HepG2 (cell line): ENCODE results near the gene TBC1D22A. TPM values are rescaled to one million over a fixed set of nuclear protein-coding genes. Genes with fewer than 3 reads are reported as not detected.
A peak's percentile ranks its signal among the peaks of the same experiment; 100 is the strongest.

Source experiments
- KLF16 ChIP-seq, 2 experiments: sonication (generic) in 1 of 2; formaldehyde crosslinking in 1 of 2; IDR thresholded peaks; 2 replicates each; pipeline versions ENCODE4 v1.6.1 to v1.8.0; 2016 to 2023; ENCODE audit warnings: missing genetic modification reagents in 2 of 2, missing compliant biosample characterization in 1 of 2
- NRL ChIP-seq: sonication (generic); formaldehyde crosslinking; IDR thresholded peaks from 2 replicates; pipeline ENCODE4 v1.5.0; 2020; ENCODE audit warnings: missing genetic modification reagents, mild to moderate bottlenecking, moderate library complexity, borderline replicate concordance
- RARA ChIP-seq: IDR thresholded peaks from 2 replicates; pipeline ENCODE4 v1.6.1; 2016; ENCODE audit warnings: missing genetic modification reagents, missing compliant biosample characterization
- SMAD1 ChIP-seq: sonication (generic); formaldehyde crosslinking; IDR thresholded peaks from 2 replicates; pipeline ENCODE4 v1.4.0; 2020; ENCODE audit warnings: missing genetic modification reagents, low read depth, mild to moderate bottlenecking, borderline replicate concordance
- SUZ12 ChIP-seq: fragments of 150-350 bp; IDR thresholded peaks from 2 replicates; pipeline ENCODE4 v1.6.1; 2014; ENCODE audit warnings: low read depth, low read length
- ZBED4 ChIP-seq: sonication (generic); formaldehyde crosslinking; IDR thresholded peaks from 2 replicates; pipeline ENCODE4 v1.4.0; 2020; ENCODE audit warnings: missing genetic modification reagents, borderline replicate concordance
- ZBTB14 ChIP-seq: sonication (generic); formaldehyde crosslinking; IDR thresholded peaks from 2 replicates; pipeline ENCODE4 v1.4.0; 2020; ENCODE audit warnings: missing genetic modification reagents
- ZNF234 ChIP-seq: sonication (generic); formaldehyde crosslinking; conservative IDR thresholded peaks from 2 replicates; pipeline ENCODE4 v1.5.1; 2020; ENCODE audit warnings: mild to moderate bottlenecking, missing genetic modification reagents
- ZSCAN9 ChIP-seq: IDR thresholded peaks from 2 replicates; pipeline ENCODE4 v1.6.1; 2016; ENCODE audit warnings: borderline replicate concordance
- polyA plus RNA-seq, 8 experiments: library from polyadenylated mRNA; depleted of rRNA in 3 of 8; stranded (reverse) in 7 of 8; unstranded in 1 of 8; fragments of >200 nt; fragmentation: Illumina TruSeq in 4 of 8; extraction: Trizol in 4 of 8; gene quantifications; 2 replicates each; pipeline versions ENCODE4 v1.2.1 to v1.2.3, GENCODE V29; 2011 to 2016; ENCODE audit warnings: low read depth in 4 of 8, missing spikeins in 1 of 8, mixed read lengths in 1 of 8; ENCODE audit not compliant: insufficient read depth in 1 of 8
- total RNA-seq, 5 experiments: library from RNA; depleted of rRNA; stranded (reverse); fragments of >200 nt; fragmentation: Illumina TruSeq; extraction: Trizol; gene quantifications; 2 replicates each; pipeline ENCODE4 v1.2.3, GENCODE V29; 2016; ENCODE audit warnings: low read depth in 1 of 5
- TF ChIP-seq, protein P1 (sequence below): sonication (generic); formaldehyde crosslinking; IDR thresholded peaks from 2 replicates; pipeline ENCODE4 v1.4.0; 2020; ENCODE audit warnings: missing genetic modification reagents, borderline replicate concordance
- TF ChIP-seq, protein P2 (sequence below): sonication (generic); formaldehyde crosslinking; IDR thresholded peaks from 2 replicates; pipeline ENCODE4 v1.5.1; 2020; ENCODE audit warnings: mild to moderate bottlenecking, missing genetic modification reagents, moderate library complexity

Gene TBC1D22A
- total and polyA plus RNA-seq, 2 of the 13 experiments (the other 11 are each of a cell fraction or from before 2014, with no cell fraction given), result 17.3 to 18.0 TPM

DNA sequence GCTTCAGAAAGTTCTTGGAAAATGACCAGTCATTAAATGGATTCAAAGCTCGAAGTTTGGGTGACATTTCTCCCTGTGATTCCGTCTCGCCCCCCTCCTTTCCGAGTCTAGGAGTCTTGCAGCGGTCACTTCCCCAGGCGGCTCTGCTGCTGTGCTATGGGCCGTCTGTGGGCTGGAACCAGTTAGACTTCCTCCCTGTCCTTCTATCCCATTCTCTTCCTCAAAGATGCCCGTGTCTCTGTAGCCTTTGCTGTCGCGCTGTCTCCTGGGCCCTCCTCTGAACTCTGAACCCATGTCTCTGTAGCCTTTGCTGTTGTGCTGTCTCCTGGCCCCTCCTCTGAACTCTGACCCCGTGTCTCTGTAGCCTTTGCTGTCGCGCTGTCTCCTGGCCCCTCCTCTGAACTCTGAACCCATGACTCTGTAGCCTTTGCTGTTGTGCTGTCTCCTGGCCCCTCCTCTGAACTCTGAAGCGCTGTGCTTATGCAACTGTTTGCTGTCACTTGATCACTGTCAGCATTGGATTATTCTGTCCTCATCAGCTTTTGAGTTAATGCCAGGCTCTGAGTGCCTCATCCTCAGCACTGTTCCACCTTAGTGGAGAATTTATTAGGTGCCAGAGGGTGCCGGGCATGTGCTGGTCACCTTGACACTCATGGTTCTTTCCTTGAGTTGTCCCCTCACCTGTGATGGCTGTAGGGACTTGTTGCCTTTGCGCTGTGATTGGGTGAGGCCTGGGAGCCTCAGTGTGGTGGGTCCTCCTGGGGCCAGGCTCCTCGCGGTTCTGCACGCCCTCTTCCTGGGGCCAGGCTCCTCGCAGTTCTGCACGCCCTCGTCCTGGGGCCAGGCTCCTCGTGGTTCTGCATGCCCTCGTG lies 173.3 kb downstream of the TBC1D22A start (continued):
- TF ChIP-seq, protein P1, sequence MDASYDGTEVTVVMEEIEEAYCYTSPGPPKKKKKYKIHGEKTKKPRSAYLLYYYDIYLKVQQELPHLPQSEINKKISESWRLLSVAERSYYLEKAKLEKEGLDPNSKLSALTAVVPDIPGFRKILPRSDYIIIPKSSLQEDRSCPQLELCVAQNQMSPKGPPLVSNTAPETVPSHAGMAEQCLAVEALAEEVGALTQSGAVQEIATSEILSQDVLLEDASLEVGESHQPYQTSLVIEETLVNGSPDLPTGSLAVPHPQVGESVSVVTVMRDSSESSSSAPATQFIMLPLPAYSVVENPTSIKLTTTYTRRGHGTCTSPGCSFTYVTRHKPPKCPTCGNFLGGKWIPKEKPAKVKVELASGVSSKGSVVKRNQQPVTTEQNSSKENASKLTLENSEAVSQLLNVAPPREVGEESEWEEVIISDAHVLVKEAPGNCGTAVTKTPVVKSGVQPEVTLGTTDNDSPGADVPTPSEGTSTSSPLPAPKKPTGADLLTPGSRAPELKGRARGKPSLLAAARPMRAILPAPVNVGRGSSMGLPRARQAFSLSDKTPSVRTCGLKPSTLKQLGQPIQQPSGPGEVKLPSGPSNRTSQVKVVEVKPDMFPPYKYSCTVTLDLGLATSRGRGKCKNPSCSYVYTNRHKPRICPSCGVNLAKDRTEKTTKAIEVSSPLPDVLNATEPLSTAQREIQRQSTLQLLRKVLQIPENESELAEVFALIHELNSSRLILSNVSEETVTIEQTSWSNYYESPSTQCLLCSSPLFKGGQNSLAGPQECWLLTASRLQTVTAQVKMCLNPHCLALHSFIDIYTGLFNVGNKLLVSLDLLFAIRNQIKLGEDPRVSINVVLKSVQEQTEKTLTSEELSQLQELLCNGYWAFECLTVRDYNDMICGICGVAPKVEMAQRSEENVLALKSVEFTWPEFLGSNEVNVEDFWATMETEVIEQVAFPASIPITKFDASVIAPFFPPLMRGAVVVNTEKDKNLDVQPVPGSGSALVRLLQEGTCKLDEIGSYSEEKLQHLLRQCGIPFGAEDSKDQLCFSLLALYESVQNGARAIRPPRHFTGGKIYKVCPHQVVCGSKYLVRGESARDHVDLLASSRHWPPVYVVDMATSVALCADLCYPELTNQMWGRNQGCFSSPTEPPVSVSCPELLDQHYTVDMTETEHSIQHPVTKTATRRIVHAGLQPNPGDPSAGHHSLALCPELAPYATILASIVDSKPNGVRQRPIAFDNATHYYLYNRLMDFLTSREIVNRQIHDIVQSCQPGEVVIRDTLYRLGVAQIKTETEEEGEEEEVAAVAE, result 0 out of 2 replicates have a peak, but pooled peaks have one; percentile 15
- TF ChIP-seq ZNF234 (CRISPR knock-in tag) (peak; percentile 96), NRL (peak; percentile 83), ZSCAN9 (peak; percentile 41; the same call in 1 of the 2 replicates), ZBED4 (CRISPR knock-in tag) (peak; percentile 59; the same call in 1 of the 2 replicates), SUZ12 (no peak), ZBTB14 (no peak), KLF16 (CRISPR knock-in tag; IDR thresholded peaks at IDR 0.05) (peak; percentile 64 to 88), RARA (peak; percentile 95), SMAD1 (peak; percentile 73; the same call in 1 of the 2 replicates)
- TF ChIP-seq, protein P2, sequence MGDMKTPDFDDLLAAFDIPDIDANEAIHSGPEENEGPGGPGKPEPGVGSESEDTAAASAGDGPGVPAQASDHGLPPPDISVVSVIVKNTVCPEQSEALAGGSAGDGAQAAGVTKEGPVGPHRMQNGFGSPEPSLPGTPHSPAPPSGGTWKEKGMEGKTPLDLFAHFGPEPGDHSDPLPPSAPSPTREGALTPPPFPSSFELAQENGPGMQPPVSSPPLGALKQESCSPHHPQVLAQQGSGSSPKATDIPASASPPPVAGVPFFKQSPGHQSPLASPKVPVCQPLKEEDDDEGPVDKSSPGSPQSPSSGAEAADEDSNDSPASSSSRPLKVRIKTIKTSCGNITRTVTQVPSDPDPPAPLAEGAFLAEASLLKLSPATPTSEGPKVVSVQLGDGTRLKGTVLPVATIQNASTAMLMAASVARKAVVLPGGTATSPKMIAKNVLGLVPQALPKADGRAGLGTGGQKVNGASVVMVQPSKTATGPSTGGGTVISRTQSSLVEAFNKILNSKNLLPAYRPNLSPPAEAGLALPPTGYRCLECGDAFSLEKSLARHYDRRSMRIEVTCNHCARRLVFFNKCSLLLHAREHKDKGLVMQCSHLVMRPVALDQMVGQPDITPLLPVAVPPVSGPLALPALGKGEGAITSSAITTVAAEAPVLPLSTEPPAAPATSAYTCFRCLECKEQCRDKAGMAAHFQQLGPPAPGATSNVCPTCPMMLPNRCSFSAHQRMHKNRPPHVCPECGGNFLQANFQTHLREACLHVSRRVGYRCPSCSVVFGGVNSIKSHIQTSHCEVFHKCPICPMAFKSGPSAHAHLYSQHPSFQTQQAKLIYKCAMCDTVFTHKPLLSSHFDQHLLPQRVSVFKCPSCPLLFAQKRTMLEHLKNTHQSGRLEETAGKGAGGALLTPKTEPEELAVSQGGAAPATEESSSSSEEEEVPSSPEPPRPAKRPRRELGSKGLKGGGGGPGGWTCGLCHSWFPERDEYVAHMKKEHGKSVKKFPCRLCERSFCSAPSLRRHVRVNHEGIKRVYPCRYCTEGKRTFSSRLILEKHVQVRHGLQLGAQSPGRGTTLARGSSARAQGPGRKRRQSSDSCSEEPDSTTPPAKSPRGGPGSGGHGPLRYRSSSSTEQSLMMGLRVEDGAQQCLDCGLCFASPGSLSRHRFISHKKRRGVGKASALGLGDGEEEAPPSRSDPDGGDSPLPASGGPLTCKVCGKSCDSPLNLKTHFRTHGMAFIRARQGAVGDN (CRISPR knock-in tag), result peak; percentile 100
